SK-N-SH (cell line): ENCODE results near the gene CD40LG. TPM values are rescaled to one million over a fixed set of nuclear protein-coding genes. Genes with fewer than 3 reads are reported as not detected.

Source experiments
- CTCF ChIA-PET: fragments of 300-600, 350-600 bp; formaldehyde crosslinking; extraction: SDS; loops from one replicate; lab custom pipeline; 2021; lab: Yijun Ruan, JAX
- POLR2A ChIA-PET: fragments of 350-600 bp; sonication (Branson Sonifier 250); formaldehyde crosslinking; extraction: SDS; loops from one replicate; lab custom pipeline; 2020; ENCODE audit warnings: antibody characterized with exemption, inconsistent platforms; lab: Yijun Ruan, JAX
- DNase-seq: peaks from one replicate; pipeline ENCODE4 v3.0.0; 2012
- H2AFZ ChIP-seq: fragments of 200-600 bp; sonication (generic); 2 replicates; pipeline ENCODE4 v1.8.1; 2016; ENCODE audit warnings: antibody characterized with exemption, mild to moderate bottlenecking, low read depth
- H3F3A ChIP-seq: fragments of 200-600 bp; sonication (generic); replicated peaks from 2 replicates; pipeline ENCODE3; 2016; ENCODE audit warnings: antibody characterized with exemption, mild to moderate bottlenecking; ENCODE audit not compliant: insufficient read depth
- H3K27ac ChIP-seq, 2 experiments: fragments of 200-500 bp in 1 of 2; fragments of 200-600 bp in 1 of 2; sonication (Bioruptor generic) in 1 of 2; sonication (generic), shearing (Covaris generic) in 1 of 2; 2 replicates each; pipeline versions ENCODE4 v1.5.1 to v1.6.1; 2014 to 2016; ENCODE audit warnings: low read depth in 2 of 2, inconsistent platforms in 1 of 2, low read length in 1 of 2, mild to moderate bottlenecking in 1 of 2, mixed read lengths in 1 of 2
- H3K27me3 ChIP-seq: fragments of 200-600 bp; sonication (generic), shearing (Covaris generic); 2 replicates; pipeline ENCODE4 v1.6.1; 2016; ENCODE audit warnings: mixed run types; ENCODE audit not compliant: insufficient read depth
- H3K36me3 ChIP-seq, 2 experiments: fragments of 200-500 bp in 1 of 2; fragments of 200-600 bp in 1 of 2; sonication (Bioruptor generic) in 1 of 2; sonication (generic) in 1 of 2; replicated peaks in 1 of 2; 2 replicates each; pipeline versions ENCODE3 to v1.5.1; 2014 to 2016; ENCODE audit warnings: low read length in 1 of 2, mild to moderate bottlenecking in 1 of 2; ENCODE audit not compliant: insufficient read depth in 2 of 2, control insufficient read depth in 1 of 2
- H3K4me1 ChIP-seq, 2 experiments: fragments of 200-500 bp in 1 of 2; fragments of 200-600 bp in 1 of 2; sonication (Bioruptor generic) in 1 of 2; sonication (generic), shearing (Covaris generic) in 1 of 2; 2 replicates each; pipeline versions ENCODE4 v1.5.1 to v1.6.1; 2014 to 2016; ENCODE audit warnings: low read depth in 1 of 2, low read length in 1 of 2, mixed run types in 1 of 2; ENCODE audit not compliant: insufficient read depth in 2 of 2, control insufficient read depth in 1 of 2
- H3K4me2 ChIP-seq: fragments of 200-600 bp; sonication (generic), shearing (Covaris generic); 2 replicates; pipeline ENCODE4 v1.6.1; 2017; ENCODE audit warnings: mixed run types
- H3K4me3 ChIP-seq, 2 experiments: fragments of 200-500 bp in 1 of 2; fragments of 200-600 bp in 1 of 2; sonication (Bioruptor generic) in 1 of 2; sonication (generic), shearing (Covaris generic) in 1 of 2; 2 replicates each; pipeline versions ENCODE4 v1.5.1 to v1.8.1; 2014 to 2016; ENCODE audit warnings: low read depth in 2 of 2, inconsistent platforms in 1 of 2, low read length in 1 of 2, mild to moderate bottlenecking in 1 of 2, mixed read lengths in 1 of 2, moderate library complexity in 1 of 2
- H3K79me2 ChIP-seq: fragments of 200-600 bp; sonication (generic); 2 replicates; pipeline ENCODE4 v1.8.1; 2017; ENCODE audit warnings: mild to moderate bottlenecking; ENCODE audit not compliant: insufficient read depth
- H3K9ac ChIP-seq: fragments of 200-600 bp; sonication (generic); 2 replicates; pipeline ENCODE4 v1.6.1; 2017; ENCODE audit warnings: mixed run types
- H3K9me2 ChIP-seq: fragments of 200-600 bp; sonication (generic); 2 replicates; pipeline ENCODE4 v1.6.1; 2017; ENCODE audit warnings: mixed run types
- H3K9me3 ChIP-seq: fragments of 200-600 bp; sonication (generic); 2 replicates; pipeline ENCODE4 v1.6.1; 2017; ENCODE audit warnings: mixed run types, mild to moderate bottlenecking, moderate library complexity
- H4K20me1 ChIP-seq: fragments of 200-600 bp; sonication (generic); 2 replicates; pipeline ENCODE4 v1.6.1; 2017; ENCODE audit warnings: mild to moderate bottlenecking, mixed run types; ENCODE audit not compliant: insufficient read depth
- ELF1 ChIP-seq: IDR thresholded peaks from 2 replicates; pipeline ENCODE4 v1.4.0; 2012
- EZH2phosphoT487 ChIP-seq: fragments of 200-600 bp; sonication (generic); IDR thresholded peaks from 2 replicates; pipeline ENCODE4 v1.6.1; 2017; ENCODE audit warnings: low read depth, mixed run types, mild to moderate bottlenecking, antibody characterized with exemption, moderate library complexity, borderline replicate concordance
- FOSL2 ChIP-seq: IDR thresholded peaks from 2 replicates; pipeline ENCODE4 v1.4.0; 2012; ENCODE audit warnings: low read depth, mild to moderate bottlenecking, moderate library complexity, borderline replicate concordance
- JUND ChIP-seq: IDR thresholded peaks from 2 replicates; pipeline ENCODE4 v1.4.0; 2012
- MEF2A ChIP-seq: IDR thresholded peaks from 2 replicates; pipeline ENCODE4 v1.4.0; 2012; ENCODE audit warnings: low read depth, borderline replicate concordance
- MXI1 ChIP-seq: IDR thresholded peaks from 2 replicates; pipeline ENCODE4 v1.6.1; 2012; ENCODE audit warnings: mild to moderate bottlenecking, low read depth, low read length, improper control_type of control experiment
- POLR2AphosphoS5 ChIP-seq: IDR thresholded peaks from 2 replicates; pipeline ENCODE4 v1.6.1; 2012; ENCODE audit warnings: low read depth, low read length
- RCOR1 ChIP-seq: fragments of 150-350 bp; IDR thresholded peaks from 2 replicates; pipeline ENCODE4 v1.6.1; 2017; ENCODE audit warnings: antibody characterized with exemption, low read length
- RFX5 ChIP-seq: IDR thresholded peaks from 2 replicates; pipeline ENCODE4 v1.6.1; 2012; ENCODE audit warnings: mild to moderate bottlenecking, improper control_type of control experiment, low read length
- SIN3A ChIP-seq: IDR thresholded peaks from 2 replicates; pipeline ENCODE4 v1.6.1; 2012; ENCODE audit warnings: low read depth, mild to moderate bottlenecking, low read length, moderate library complexity, borderline replicate concordance
- TAF1 ChIP-seq: IDR thresholded peaks from 2 replicates; pipeline ENCODE4 v1.6.1; 2012; ENCODE audit warnings: low read depth, mild to moderate bottlenecking, low read length, moderate library complexity, borderline replicate concordance
- TCF12 ChIP-seq: IDR thresholded peaks from 2 replicates; pipeline ENCODE4 v1.4.0; 2012
- TEAD4 ChIP-seq: IDR thresholded peaks from 2 replicates; pipeline ENCODE4 v1.4.0; 2012; ENCODE audit warnings: mild to moderate bottlenecking, borderline replicate concordance; ENCODE audit not compliant: insufficient read depth
- WGBS: methylation state at CpG from one replicate; pipeline ENCODE4 v1.1.6; 2017; ENCODE audit warnings: low lambda C conversion rate; 5-methylcytosine and 5-hydroxymethylcytosine counted together
- polyA plus RNA-seq, 3 experiments: library from polyadenylated mRNA; depleted of rRNA; stranded (reverse); fragments of >200 nt; gene quantifications; 2 replicates each; pipeline ENCODE4 v1.2.3, GENCODE V29; 2012
- TF ChIP-seq, protein P1 (sequence below): IDR thresholded peaks from 2 replicates; pipeline ENCODE4 v1.4.0; 2012; ENCODE audit warnings: low read depth
- TF ChIP-seq, protein P2 (sequence below): fragments of 150-350 bp; IDR thresholded peaks from 2 replicates; pipeline ENCODE4 v1.6.1; 2017; ENCODE audit warnings: antibody characterized with exemption, low read length, low read depth, borderline replicate concordance
- TF ChIP-seq, protein P3 (sequence below): IDR thresholded peaks from 2 replicates; pipeline ENCODE4 v1.4.0; 2012; ENCODE audit warnings: low read depth, borderline replicate concordance
- TF ChIP-seq, protein P4 (sequence below): IDR thresholded peaks from 2 replicates; pipeline ENCODE4 v1.6.1; 2012; ENCODE audit warnings: mild to moderate bottlenecking, low read depth, low read length, moderate library complexity
- TF ChIP-seq, protein P5 (sequence below): IDR thresholded peaks from 2 replicates; pipeline ENCODE4; 2012
- TF ChIP-seq, protein P6 (sequence below): fragments of 200-600 bp; sonication (generic); IDR thresholded peaks from 2 replicates; pipeline ENCODE4 v1.6.1; 2017; ENCODE audit warnings: antibody characterized with exemption, mild to moderate bottlenecking, moderate library complexity
- TF ChIP-seq, protein P7 (sequence below): fragments of 150-350 bp; IDR thresholded peaks from 2 replicates; pipeline ENCODE4 v1.6.1; 2016; ENCODE audit warnings: mild to moderate bottlenecking, low read depth, low read length

CD40LG gene
- polyA plus RNA-seq, 1 of the 3 experiments (the other 2 are of a cell fraction) = not detected

DNA sequence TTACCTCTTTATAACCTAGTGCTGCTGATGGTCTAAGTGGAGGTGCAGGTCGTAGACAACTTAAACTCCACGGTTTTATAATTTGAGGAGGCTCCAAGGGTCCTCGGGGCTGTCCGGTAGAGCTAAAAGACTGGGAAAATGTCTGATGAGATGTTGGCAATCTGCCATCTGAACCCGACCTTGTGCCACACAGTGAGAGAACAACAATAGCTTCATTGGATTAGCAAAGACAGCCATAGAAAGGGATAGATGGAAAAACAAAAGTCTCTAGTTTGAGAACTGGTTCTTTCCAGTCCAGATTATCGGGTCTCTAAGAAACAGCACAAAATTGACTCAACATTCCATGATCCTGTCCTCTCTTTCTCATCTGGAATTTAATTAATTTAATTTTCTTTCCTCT is 31.6 kb downstream of the CD40LG start:
- Histone ChIP-seq H3K4me3 (no peak overlapping the region), H3K36me3 (no peaks in the 10 kb centered on the region), H3K27ac (no peak overlapping the region), H3K4me1 (no peaks in the 10 kb centered on the region), H3K79me2 (no peaks in the 10 kb centered on the region), H2AFZ (no peak overlapping the region), H3K9ac (no peak overlapping the region), H4K20me1 (no peaks in the 10 kb centered on the region), H3K9me2 (no peaks in the 10 kb centered on the region), H3K9me3 (no peaks in the 10 kb centered on the region), H3F3A (no peaks in the 10 kb centered on the region), H3K27me3 (no peaks in the 10 kb centered on the region)
- no peak for DNase-seq
- POLR2A ChIA-PET = no interaction called here
- TF ChIP-seq SIN3A (no peak), RFX5 (no peak), ELF1 (no peak), EZH2phosphoT487 (no peak), POLR2AphosphoS5 (no peak), TCF12 (no peak), MEF2A (no peak), JUND (no peak), TAF1 (no peak), RCOR1 (no peak), FOSL2 (no peak), TEAD4 (no peak), MXI1 (no peak)
- TF ChIP-seq, protein P1, sequence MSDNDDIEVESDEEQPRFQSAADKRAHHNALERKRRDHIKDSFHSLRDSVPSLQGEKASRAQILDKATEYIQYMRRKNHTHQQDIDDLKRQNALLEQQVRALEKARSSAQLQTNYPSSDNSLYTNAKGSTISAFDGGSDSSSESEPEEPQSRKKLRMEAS = no peak
- TF ChIP-seq, protein P2, sequence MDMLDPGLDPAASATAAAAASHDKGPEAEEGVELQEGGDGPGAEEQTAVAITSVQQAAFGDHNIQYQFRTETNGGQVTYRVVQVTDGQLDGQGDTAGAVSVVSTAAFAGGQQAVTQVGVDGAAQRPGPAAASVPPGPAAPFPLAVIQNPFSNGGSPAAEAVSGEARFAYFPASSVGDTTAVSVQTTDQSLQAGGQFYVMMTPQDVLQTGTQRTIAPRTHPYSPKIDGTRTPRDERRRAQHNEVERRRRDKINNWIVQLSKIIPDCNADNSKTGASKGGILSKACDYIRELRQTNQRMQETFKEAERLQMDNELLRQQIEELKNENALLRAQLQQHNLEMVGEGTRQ = no peak
- TF ChIP-seq, protein P3, sequence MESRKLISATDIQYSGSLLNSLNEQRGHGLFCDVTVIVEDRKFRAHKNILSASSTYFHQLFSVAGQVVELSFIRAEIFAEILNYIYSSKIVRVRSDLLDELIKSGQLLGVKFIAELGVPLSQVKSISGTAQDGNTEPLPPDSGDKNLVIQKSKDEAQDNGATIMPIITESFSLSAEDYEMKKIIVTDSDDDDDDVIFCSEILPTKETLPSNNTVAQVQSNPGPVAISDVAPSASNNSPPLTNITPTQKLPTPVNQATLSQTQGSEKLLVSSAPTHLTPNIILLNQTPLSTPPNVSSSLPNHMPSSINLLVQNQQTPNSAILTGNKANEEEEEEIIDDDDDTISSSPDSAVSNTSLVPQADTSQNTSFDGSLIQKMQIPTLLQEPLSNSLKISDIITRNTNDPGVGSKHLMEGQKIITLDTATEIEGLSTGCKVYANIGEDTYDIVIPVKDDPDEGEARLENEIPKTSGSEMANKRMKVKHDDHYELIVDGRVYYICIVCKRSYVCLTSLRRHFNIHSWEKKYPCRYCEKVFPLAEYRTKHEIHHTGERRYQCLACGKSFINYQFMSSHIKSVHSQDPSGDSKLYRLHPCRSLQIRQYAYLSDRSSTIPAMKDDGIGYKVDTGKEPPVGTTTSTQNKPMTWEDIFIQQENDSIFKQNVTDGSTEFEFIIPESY = no peak
- TF ChIP-seq, protein P4, sequence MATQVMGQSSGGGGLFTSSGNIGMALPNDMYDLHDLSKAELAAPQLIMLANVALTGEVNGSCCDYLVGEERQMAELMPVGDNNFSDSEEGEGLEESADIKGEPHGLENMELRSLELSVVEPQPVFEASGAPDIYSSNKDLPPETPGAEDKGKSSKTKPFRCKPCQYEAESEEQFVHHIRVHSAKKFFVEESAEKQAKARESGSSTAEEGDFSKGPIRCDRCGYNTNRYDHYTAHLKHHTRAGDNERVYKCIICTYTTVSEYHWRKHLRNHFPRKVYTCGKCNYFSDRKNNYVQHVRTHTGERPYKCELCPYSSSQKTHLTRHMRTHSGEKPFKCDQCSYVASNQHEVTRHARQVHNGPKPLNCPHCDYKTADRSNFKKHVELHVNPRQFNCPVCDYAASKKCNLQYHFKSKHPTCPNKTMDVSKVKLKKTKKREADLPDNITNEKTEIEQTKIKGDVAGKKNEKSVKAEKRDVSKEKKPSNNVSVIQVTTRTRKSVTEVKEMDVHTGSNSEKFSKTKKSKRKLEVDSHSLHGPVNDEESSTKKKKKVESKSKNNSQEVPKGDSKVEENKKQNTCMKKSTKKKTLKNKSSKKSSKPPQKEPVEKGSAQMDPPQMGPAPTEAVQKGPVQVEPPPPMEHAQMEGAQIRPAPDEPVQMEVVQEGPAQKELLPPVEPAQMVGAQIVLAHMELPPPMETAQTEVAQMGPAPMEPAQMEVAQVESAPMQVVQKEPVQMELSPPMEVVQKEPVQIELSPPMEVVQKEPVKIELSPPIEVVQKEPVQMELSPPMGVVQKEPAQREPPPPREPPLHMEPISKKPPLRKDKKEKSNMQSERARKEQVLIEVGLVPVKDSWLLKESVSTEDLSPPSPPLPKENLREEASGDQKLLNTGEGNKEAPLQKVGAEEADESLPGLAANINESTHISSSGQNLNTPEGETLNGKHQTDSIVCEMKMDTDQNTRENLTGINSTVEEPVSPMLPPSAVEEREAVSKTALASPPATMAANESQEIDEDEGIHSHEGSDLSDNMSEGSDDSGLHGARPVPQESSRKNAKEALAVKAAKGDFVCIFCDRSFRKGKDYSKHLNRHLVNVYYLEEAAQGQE = no peak
- TF ChIP-seq, protein P5, sequence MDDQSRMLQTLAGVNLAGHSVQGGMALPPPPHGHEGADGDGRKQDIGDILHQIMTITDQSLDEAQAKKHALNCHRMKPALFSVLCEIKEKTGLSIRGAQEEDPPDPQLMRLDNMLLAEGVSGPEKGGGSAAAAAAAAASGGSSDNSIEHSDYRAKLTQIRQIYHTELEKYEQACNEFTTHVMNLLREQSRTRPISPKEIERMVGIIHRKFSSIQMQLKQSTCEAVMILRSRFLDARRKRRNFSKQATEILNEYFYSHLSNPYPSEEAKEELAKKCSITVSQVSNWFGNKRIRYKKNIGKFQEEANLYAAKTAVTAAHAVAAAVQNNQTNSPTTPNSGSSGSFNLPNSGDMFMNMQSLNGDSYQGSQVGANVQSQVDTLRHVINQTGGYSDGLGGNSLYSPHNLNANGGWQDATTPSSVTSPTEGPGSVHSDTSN = no peak
- TF ChIP-seq, protein P6, sequence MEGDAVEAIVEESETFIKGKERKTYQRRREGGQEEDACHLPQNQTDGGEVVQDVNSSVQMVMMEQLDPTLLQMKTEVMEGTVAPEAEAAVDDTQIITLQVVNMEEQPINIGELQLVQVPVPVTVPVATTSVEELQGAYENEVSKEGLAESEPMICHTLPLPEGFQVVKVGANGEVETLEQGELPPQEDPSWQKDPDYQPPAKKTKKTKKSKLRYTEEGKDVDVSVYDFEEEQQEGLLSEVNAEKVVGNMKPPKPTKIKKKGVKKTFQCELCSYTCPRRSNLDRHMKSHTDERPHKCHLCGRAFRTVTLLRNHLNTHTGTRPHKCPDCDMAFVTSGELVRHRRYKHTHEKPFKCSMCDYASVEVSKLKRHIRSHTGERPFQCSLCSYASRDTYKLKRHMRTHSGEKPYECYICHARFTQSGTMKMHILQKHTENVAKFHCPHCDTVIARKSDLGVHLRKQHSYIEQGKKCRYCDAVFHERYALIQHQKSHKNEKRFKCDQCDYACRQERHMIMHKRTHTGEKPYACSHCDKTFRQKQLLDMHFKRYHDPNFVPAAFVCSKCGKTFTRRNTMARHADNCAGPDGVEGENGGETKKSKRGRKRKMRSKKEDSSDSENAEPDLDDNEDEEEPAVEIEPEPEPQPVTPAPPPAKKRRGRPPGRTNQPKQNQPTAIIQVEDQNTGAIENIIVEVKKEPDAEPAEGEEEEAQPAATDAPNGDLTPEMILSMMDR = no peak
- TF ChIP-seq, protein P7, sequence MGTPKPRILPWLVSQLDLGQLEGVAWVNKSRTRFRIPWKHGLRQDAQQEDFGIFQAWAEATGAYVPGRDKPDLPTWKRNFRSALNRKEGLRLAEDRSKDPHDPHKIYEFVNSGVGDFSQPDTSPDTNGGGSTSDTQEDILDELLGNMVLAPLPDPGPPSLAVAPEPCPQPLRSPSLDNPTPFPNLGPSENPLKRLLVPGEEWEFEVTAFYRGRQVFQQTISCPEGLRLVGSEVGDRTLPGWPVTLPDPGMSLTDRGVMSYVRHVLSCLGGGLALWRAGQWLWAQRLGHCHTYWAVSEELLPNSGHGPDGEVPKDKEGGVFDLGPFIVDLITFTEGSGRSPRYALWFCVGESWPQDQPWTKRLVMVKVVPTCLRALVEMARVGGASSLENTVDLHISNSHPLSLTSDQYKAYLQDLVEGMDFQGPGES = no peak
- TF ChIP-seq, all 33 proteins: peak for 0
- no peak overlapping the region for H3K4me2 ChIP-seq
- WGBS = 36% methylated on average over 6 of the region's 6 CpGs
- CTCF ChIA-PET = interaction anchor here (0.7 kb wide), 1 partner anchor 90 kb away, joined by 3 read pairs; no protein-coding TSS in a partner anchor
